Kidney epithelial cell (primary cell): Measurements from ENCODE around the gene UCP3. TPM values are rescaled to one million over a fixed set of nuclear protein-coding genes. Genes with fewer than 3 reads are reported as not detected.

Source experiments
- DNase-seq: peaks from one replicate; pipeline ENCODE4 v3.0.0-alpha.2; 2010; ENCODE audit warnings: low read depth
- H3K27me3 ChIP-seq: 2 replicates; pipeline ENCODE4 v1.6.0; 2011; ENCODE audit warnings: low read length; ENCODE audit not compliant: control insufficient read depth, insufficient read depth
- H3K36me3 ChIP-seq: 2 replicates; pipeline ENCODE4 v1.5.1; 2011; ENCODE audit warnings: low read length; ENCODE audit not compliant: control insufficient read depth, insufficient read depth
- H3K4me3 ChIP-seq: 2 replicates; pipeline ENCODE4 v1.5.1; 2011; ENCODE audit warnings: low read depth, mild to moderate bottlenecking, control low read depth, low read length
- total RNA-seq: library from RNA; depleted of rRNA; stranded (reverse); fragments of >200 nt; gene quantifications from 2 replicates; pipeline ENCODE4 v1.2.3, GENCODE V29; 2015
- TF ChIP-seq, protein P1 (sequence below): IDR thresholded peaks from 2 replicates; pipeline ENCODE4 v1.5.1; 2011; ENCODE audit warnings: mild to moderate bottlenecking, moderate library complexity, low read length, control low read depth, inconsistent platforms; ENCODE audit not compliant: insufficient read depth, poor library complexity, severe bottlenecking

UCP3 gene
- total RNA-seq, 1 donor from 2014 or later: 0.84 TPM

DNA sequence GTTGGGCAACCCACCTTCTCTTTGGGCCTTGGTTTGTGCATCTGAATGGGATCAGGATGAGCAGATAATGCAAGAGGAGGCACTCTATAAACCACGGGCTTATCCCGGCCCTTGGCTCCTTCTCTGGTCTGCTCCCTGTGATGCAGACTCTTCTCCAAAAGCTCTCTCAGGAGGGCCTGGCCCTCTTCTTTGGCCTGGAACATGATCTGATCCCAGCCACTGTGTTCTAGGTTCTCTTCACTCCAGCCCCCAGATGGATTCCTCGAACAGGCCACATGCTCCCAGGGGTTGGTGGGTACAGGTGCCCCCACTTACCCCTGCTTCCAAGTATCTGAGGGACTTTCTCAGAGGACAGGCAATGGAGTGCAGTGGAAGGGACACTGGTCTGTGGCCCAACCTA lies 8.7 kb upstream of the UCP3 start:
- no peaks in the 10 kb centered on the region for H3K36me3 ChIP-seq
- H3K4me3 ChIP-seq: no peak overlapping the region
- H3K27me3 ChIP-seq: no peaks in the 10 kb centered on the region
- DNase-seq: no peak
- TF ChIP-seq, protein P1, sequence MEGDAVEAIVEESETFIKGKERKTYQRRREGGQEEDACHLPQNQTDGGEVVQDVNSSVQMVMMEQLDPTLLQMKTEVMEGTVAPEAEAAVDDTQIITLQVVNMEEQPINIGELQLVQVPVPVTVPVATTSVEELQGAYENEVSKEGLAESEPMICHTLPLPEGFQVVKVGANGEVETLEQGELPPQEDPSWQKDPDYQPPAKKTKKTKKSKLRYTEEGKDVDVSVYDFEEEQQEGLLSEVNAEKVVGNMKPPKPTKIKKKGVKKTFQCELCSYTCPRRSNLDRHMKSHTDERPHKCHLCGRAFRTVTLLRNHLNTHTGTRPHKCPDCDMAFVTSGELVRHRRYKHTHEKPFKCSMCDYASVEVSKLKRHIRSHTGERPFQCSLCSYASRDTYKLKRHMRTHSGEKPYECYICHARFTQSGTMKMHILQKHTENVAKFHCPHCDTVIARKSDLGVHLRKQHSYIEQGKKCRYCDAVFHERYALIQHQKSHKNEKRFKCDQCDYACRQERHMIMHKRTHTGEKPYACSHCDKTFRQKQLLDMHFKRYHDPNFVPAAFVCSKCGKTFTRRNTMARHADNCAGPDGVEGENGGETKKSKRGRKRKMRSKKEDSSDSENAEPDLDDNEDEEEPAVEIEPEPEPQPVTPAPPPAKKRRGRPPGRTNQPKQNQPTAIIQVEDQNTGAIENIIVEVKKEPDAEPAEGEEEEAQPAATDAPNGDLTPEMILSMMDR: no peak

GRCh38 chr11:74015919-74016684 lies 7.2 kb upstream of the UCP3 start:
- TF ChIP-seq, protein P1: no peak
- DNase-seq: no peak
- no peaks in the 10 kb centered on the region for H3K27me3 ChIP-seq
- no peak overlapping the region for H3K4me3 ChIP-seq
- H3K36me3 ChIP-seq: no peaks in the 10 kb centered on the region

DNA sequence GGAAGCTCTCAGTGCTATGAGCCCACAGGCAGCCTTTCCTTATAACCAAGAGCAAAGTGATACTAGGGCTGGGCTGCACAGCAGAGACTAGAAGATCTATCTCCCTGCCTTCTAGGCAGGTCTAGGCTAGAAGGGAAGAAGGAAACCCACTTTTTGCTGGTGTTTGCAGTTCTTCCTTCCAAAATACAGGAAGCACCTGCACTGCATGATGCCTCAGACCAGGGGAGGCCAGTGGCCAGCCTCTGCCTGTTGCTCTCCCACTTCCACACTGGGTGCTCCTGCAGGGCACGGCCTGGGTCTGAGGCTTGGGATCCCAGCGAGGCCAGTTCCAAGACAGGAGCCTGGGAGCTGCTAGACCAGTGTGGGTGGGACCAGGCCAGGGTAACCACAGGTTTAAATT lies 6.0 kb upstream of the UCP3 start:
- TF ChIP-seq, protein P1: no peak
- Histone ChIP-seq H3K36me3 (no peaks in the 10 kb centered on the region), H3K4me3 (no peak overlapping the region), H3K27me3 (no peaks in the 10 kb centered on the region)
- no peak for DNase-seq

GRCh38 chr11:74013141-74013540 lies 4.3 kb upstream of the UCP3 start:
- no peak for DNase-seq
- Histone ChIP-seq H3K4me3 (no peak overlapping the region), H3K36me3 (no peaks in the 10 kb centered on the region), H3K27me3 (no peaks in the 10 kb centered on the region)
- TF ChIP-seq, protein P1: no peak

- H3K4me3 ChIP-seq: no peak overlapping the region
- H3K27me3 ChIP-seq: no peaks in the 10 kb centered on the region
- DNase-seq: no peak
- H3K36me3 ChIP-seq: no peaks in the 10 kb centered on the region
- TF ChIP-seq, protein P1: no peak
Measured at GRCh38 chr11:74012074-74012809, 3.4 kb upstream of the UCP3 start.
